SK-N-SH (cell line): ENCODE data around the gene F11R. TPM values are rescaled to one million over a fixed set of nuclear protein-coding genes. Genes with fewer than 3 reads are reported as not detected.
"Not testable (repeated sequence)": the region's sequence is repeated elsewhere in the genome, so short reads cannot be mapped to it uniquely, and the experiment has no call there.

ENCODE experiments used
- CTCF ChIA-PET: fragments of 300-600, 350-600 bp; formaldehyde crosslinking; extraction: SDS; loops from one replicate; lab custom pipeline; 2021; lab: Yijun Ruan, JAX
- POLR2A ChIA-PET: fragments of 350-600 bp; sonication (Branson Sonifier 250); formaldehyde crosslinking; extraction: SDS; loops from one replicate; lab custom pipeline; 2020; ENCODE audit warnings: antibody characterized with exemption, inconsistent platforms; lab: Yijun Ruan, JAX
- DNase-seq: peaks from one replicate; pipeline ENCODE4 v3.0.0; 2012
- H2AFZ ChIP-seq: fragments of 200-600 bp; sonication (generic); 2 replicates; pipeline ENCODE4 v1.8.1; 2016; ENCODE audit warnings: antibody characterized with exemption, mild to moderate bottlenecking, low read depth
- H3F3A ChIP-seq: fragments of 200-600 bp; sonication (generic); replicated peaks from 2 replicates; pipeline ENCODE3; 2016; ENCODE audit warnings: antibody characterized with exemption, mild to moderate bottlenecking; ENCODE audit not compliant: insufficient read depth
- H3K27ac ChIP-seq, 2 experiments: fragments of 200-500 bp in 1 of 2; fragments of 200-600 bp in 1 of 2; sonication (Bioruptor generic) in 1 of 2; sonication (generic), shearing (Covaris generic) in 1 of 2; 2 replicates each; pipeline versions ENCODE4 v1.5.1 to v1.6.1; 2014 to 2016; ENCODE audit warnings: low read depth in 2 of 2, inconsistent platforms in 1 of 2, low read length in 1 of 2, mild to moderate bottlenecking in 1 of 2, mixed read lengths in 1 of 2
- H3K27me3 ChIP-seq: fragments of 200-600 bp; sonication (generic), shearing (Covaris generic); 2 replicates; pipeline ENCODE4 v1.6.1; 2016; ENCODE audit warnings: mixed run types; ENCODE audit not compliant: insufficient read depth
- H3K36me3 ChIP-seq, 2 experiments: fragments of 200-500 bp in 1 of 2; fragments of 200-600 bp in 1 of 2; sonication (Bioruptor generic) in 1 of 2; sonication (generic) in 1 of 2; replicated peaks in 1 of 2; 2 replicates each; pipeline versions ENCODE3 to v1.5.1; 2014 to 2016; ENCODE audit warnings: low read length in 1 of 2, mild to moderate bottlenecking in 1 of 2; ENCODE audit not compliant: insufficient read depth in 2 of 2, control insufficient read depth in 1 of 2
- H3K4me1 ChIP-seq, 2 experiments: fragments of 200-500 bp in 1 of 2; fragments of 200-600 bp in 1 of 2; sonication (Bioruptor generic) in 1 of 2; sonication (generic), shearing (Covaris generic) in 1 of 2; 2 replicates each; pipeline versions ENCODE4 v1.5.1 to v1.6.1; 2014 to 2016; ENCODE audit warnings: low read depth in 1 of 2, low read length in 1 of 2, mixed run types in 1 of 2; ENCODE audit not compliant: insufficient read depth in 2 of 2, control insufficient read depth in 1 of 2
- H3K4me2 ChIP-seq: fragments of 200-600 bp; sonication (generic), shearing (Covaris generic); 2 replicates; pipeline ENCODE4 v1.6.1; 2017; ENCODE audit warnings: mixed run types
- H3K4me3 ChIP-seq, 2 experiments: fragments of 200-500 bp in 1 of 2; fragments of 200-600 bp in 1 of 2; sonication (Bioruptor generic) in 1 of 2; sonication (generic), shearing (Covaris generic) in 1 of 2; 2 replicates each; pipeline versions ENCODE4 v1.5.1 to v1.8.1; 2014 to 2016; ENCODE audit warnings: low read depth in 2 of 2, inconsistent platforms in 1 of 2, low read length in 1 of 2, mild to moderate bottlenecking in 1 of 2, mixed read lengths in 1 of 2, moderate library complexity in 1 of 2
- H3K79me2 ChIP-seq: fragments of 200-600 bp; sonication (generic); 2 replicates; pipeline ENCODE4 v1.8.1; 2017; ENCODE audit warnings: mild to moderate bottlenecking; ENCODE audit not compliant: insufficient read depth
- H3K9ac ChIP-seq: fragments of 200-600 bp; sonication (generic); 2 replicates; pipeline ENCODE4 v1.6.1; 2017; ENCODE audit warnings: mixed run types
- H3K9me2 ChIP-seq: fragments of 200-600 bp; sonication (generic); 2 replicates; pipeline ENCODE4 v1.6.1; 2017; ENCODE audit warnings: mixed run types
- H3K9me3 ChIP-seq: fragments of 200-600 bp; sonication (generic); 2 replicates; pipeline ENCODE4 v1.6.1; 2017; ENCODE audit warnings: mixed run types, mild to moderate bottlenecking, moderate library complexity
- H4K20me1 ChIP-seq: fragments of 200-600 bp; sonication (generic); 2 replicates; pipeline ENCODE4 v1.6.1; 2017; ENCODE audit warnings: mild to moderate bottlenecking, mixed run types; ENCODE audit not compliant: insufficient read depth
- ELF1 ChIP-seq: IDR thresholded peaks from 2 replicates; pipeline ENCODE4 v1.4.0; 2012
- FOSL2 ChIP-seq: IDR thresholded peaks from 2 replicates; pipeline ENCODE4 v1.4.0; 2012; ENCODE audit warnings: low read depth, mild to moderate bottlenecking, moderate library complexity, borderline replicate concordance
- GABPA ChIP-seq: IDR thresholded peaks from 2 replicates; pipeline ENCODE4 v1.4.0; 2012; ENCODE audit warnings: low read depth, mild to moderate bottlenecking
- GATA2 ChIP-seq: sonication (generic); formaldehyde crosslinking; IDR thresholded peaks from 2 replicates; pipeline ENCODE4 v1.5.0; 2020; ENCODE audit warnings: mild to moderate bottlenecking, missing genetic modification reagents
- IRF3 ChIP-seq: fragments of 150-350 bp; IDR thresholded peaks from 2 replicates; pipeline ENCODE4 v1.6.1; 2016; ENCODE audit warnings: mild to moderate bottlenecking, low read depth, low read length
- JUND ChIP-seq: IDR thresholded peaks from 2 replicates; pipeline ENCODE4 v1.4.0; 2012
- MXI1 ChIP-seq: IDR thresholded peaks from 2 replicates; pipeline ENCODE4 v1.6.1; 2012; ENCODE audit warnings: mild to moderate bottlenecking, low read depth, low read length, improper control_type of control experiment
- NRF1 ChIP-seq: IDR thresholded peaks from 2 replicates; pipeline ENCODE4 v1.6.1; 2012; ENCODE audit warnings: low read depth, mild to moderate bottlenecking, low read length
- POLR2AphosphoS5 ChIP-seq: IDR thresholded peaks from 2 replicates; pipeline ENCODE4 v1.6.1; 2012; ENCODE audit warnings: low read depth, low read length
- RCOR1 ChIP-seq: fragments of 150-350 bp; IDR thresholded peaks from 2 replicates; pipeline ENCODE4 v1.6.1; 2017; ENCODE audit warnings: antibody characterized with exemption, low read length
- TCF12 ChIP-seq: IDR thresholded peaks from 2 replicates; pipeline ENCODE4 v1.4.0; 2012
- TEAD4 ChIP-seq: IDR thresholded peaks from 2 replicates; pipeline ENCODE4 v1.4.0; 2012; ENCODE audit warnings: mild to moderate bottlenecking, borderline replicate concordance; ENCODE audit not compliant: insufficient read depth
- WGBS: methylation state at CpG from one replicate; pipeline ENCODE4 v1.1.6; 2017; ENCODE audit warnings: low lambda C conversion rate; 5-methylcytosine and 5-hydroxymethylcytosine counted together
- polyA plus RNA-seq, 3 experiments: library from polyadenylated mRNA; depleted of rRNA; stranded (reverse); fragments of >200 nt; gene quantifications; 2 replicates each; pipeline ENCODE4 v1.2.3, GENCODE V29; 2012
- TF ChIP-seq, protein P1 (sequence below): IDR thresholded peaks from 2 replicates; pipeline ENCODE4 v1.6.1; 2012; ENCODE audit warnings: mild to moderate bottlenecking, low read depth, low read length, moderate library complexity
- TF ChIP-seq, protein P2 (sequence below): fragments of 200-600 bp; sonication (generic); IDR thresholded peaks from 2 replicates; pipeline ENCODE4 v1.6.1; 2017; ENCODE audit warnings: antibody characterized with exemption, mild to moderate bottlenecking, moderate library complexity

The F11R gene
- polyA plus RNA-seq, 1 of the 3 experiments (the other 2 are of a cell fraction): 9.0 TPM

DNA sequence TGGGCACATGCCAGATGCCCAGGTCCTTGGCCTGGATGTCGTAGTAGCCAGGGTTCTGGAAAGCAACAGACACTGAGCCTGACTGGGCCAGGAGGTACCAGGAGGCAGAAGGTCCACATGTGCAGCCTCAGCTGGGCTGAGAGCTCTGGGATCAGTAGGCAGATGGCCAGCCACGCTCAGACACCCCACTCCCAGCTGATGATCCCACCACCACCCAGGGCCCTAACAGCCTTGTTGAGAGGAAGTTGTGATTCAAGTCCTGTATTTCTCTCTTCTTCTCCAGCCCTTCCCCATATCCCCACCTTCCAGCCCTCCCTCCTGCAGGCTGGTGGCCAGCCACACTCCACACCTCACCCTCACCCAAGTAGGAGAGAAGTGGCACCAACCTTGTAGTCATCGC lies 70.3 kb downstream of the F11R start (continued):
- TF ChIP-seq, protein P1, sequence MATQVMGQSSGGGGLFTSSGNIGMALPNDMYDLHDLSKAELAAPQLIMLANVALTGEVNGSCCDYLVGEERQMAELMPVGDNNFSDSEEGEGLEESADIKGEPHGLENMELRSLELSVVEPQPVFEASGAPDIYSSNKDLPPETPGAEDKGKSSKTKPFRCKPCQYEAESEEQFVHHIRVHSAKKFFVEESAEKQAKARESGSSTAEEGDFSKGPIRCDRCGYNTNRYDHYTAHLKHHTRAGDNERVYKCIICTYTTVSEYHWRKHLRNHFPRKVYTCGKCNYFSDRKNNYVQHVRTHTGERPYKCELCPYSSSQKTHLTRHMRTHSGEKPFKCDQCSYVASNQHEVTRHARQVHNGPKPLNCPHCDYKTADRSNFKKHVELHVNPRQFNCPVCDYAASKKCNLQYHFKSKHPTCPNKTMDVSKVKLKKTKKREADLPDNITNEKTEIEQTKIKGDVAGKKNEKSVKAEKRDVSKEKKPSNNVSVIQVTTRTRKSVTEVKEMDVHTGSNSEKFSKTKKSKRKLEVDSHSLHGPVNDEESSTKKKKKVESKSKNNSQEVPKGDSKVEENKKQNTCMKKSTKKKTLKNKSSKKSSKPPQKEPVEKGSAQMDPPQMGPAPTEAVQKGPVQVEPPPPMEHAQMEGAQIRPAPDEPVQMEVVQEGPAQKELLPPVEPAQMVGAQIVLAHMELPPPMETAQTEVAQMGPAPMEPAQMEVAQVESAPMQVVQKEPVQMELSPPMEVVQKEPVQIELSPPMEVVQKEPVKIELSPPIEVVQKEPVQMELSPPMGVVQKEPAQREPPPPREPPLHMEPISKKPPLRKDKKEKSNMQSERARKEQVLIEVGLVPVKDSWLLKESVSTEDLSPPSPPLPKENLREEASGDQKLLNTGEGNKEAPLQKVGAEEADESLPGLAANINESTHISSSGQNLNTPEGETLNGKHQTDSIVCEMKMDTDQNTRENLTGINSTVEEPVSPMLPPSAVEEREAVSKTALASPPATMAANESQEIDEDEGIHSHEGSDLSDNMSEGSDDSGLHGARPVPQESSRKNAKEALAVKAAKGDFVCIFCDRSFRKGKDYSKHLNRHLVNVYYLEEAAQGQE: no peak
- TF ChIP-seq FOSL2 (no peak), ELF1 (no peak), POLR2AphosphoS5 (no peak), GABPA (no peak), TEAD4 (no peak), TCF12 (no peak), GATA2 (CRISPR knock-in tag) (no peak)
- TF ChIP-seq, protein P2, sequence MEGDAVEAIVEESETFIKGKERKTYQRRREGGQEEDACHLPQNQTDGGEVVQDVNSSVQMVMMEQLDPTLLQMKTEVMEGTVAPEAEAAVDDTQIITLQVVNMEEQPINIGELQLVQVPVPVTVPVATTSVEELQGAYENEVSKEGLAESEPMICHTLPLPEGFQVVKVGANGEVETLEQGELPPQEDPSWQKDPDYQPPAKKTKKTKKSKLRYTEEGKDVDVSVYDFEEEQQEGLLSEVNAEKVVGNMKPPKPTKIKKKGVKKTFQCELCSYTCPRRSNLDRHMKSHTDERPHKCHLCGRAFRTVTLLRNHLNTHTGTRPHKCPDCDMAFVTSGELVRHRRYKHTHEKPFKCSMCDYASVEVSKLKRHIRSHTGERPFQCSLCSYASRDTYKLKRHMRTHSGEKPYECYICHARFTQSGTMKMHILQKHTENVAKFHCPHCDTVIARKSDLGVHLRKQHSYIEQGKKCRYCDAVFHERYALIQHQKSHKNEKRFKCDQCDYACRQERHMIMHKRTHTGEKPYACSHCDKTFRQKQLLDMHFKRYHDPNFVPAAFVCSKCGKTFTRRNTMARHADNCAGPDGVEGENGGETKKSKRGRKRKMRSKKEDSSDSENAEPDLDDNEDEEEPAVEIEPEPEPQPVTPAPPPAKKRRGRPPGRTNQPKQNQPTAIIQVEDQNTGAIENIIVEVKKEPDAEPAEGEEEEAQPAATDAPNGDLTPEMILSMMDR: no peak
- TF ChIP-seq, all 33 proteins: peak for 0

DNA sequence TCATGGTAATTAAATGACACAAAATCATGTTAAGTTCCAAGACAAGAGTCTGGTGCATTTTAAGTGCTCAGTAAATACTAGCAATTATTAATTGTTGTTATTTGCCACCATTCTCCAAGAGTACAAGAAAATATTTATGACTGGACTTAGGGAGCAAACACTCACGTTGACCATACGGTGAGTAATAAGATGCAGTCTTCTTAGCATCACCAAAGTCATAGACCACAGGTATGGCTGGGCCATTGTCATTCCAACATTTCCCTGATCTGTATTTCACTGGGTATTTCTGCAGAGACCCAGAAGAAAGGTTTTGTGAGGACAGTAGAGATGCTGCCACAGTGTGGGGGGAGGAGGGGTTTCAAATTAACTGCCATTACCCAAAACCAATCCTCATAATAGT lies 71.1 kb downstream of the F11R start:
- no peaks in the 10 kb centered on the region for H4K20me1 ChIP-seq
- TF ChIP-seq RCOR1: no peak
- TF ChIP-seq MXI1: no peak
- TF ChIP-seq GABPA: no peak
- no peak for TF ChIP-seq IRF3
- no peak for TF ChIP-seq JUND
- no peak for TF ChIP-seq NRF1
- TF ChIP-seq ELF1: no peak
- no peak overlapping the region for H3K27ac ChIP-seq
- no peak overlapping the region for H3K4me2 ChIP-seq
- no peaks in the 10 kb centered on the region for H3K36me3 ChIP-seq
- no peak overlapping the region for H3K9ac ChIP-seq
- H3K4me1 ChIP-seq: no peaks in the 10 kb centered on the region
- no peak overlapping the region for H2AFZ ChIP-seq
- no peak overlapping the region for H3K4me3 ChIP-seq
- H3F3A ChIP-seq: no peaks in the 10 kb centered on the region
- H3K79me2 ChIP-seq: no peaks in the 10 kb centered on the region
- no peak for DNase-seq
- POLR2A ChIA-PET: no interaction called here
- H3K9me3 ChIP-seq: no peaks in the 10 kb centered on the region
- WGBS: 33% methylated on average over 2 of the region's 2 CpGs
- H3K27me3 ChIP-seq: peaks cover 49% of the 10 kb centered on the region; the same call in 1 of the 2 replicates
- no peaks in the 10 kb centered on the region for H3K9me2 ChIP-seq
- CTCF ChIA-PET: interaction anchor here (1.9 kb wide), 1 partner anchor 10 kb away, joined by 5 read pairs; no protein-coding TSS in a partner anchor

- H3K9me3 ChIP-seq, H2AFZ ChIP-seq, H3K4me3 ChIP-seq, H3K4me1 ChIP-seq, POLR2A ChIA-PET, CTCF ChIA-PET, H3K27ac ChIP-seq, H3K36me3 ChIP-seq, H3K4me2 ChIP-seq, H3F3A ChIP-seq, H4K20me1 ChIP-seq, H3K9ac ChIP-seq, H3K9me2 ChIP-seq, DNase-seq, H3K79me2 ChIP-seq: not testable (repeated sequence)
- WGBS: 23% methylated on average over 7 of the region's 7 CpGs
- peaks cover 49% of the 10 kb centered on the region; the same call in 1 of the 2 replicates for H3K27me3 ChIP-seq
Measured at GRCh38 chr1:160949216-160949880, 71.6 kb downstream of the F11R start.

GRCh38 chr1:160947174-160947759 lies 73.7 kb downstream of the F11R start:
- H3K4me2 ChIP-seq, H3K9me3 ChIP-seq, H3K9me2 ChIP-seq, H3K9ac ChIP-seq, DNase-seq, POLR2A ChIA-PET, H3K4me1 ChIP-seq, H3F3A ChIP-seq, H3K79me2 ChIP-seq, H3K27ac ChIP-seq, CTCF ChIA-PET, H4K20me1 ChIP-seq, H3K36me3 ChIP-seq, H2AFZ ChIP-seq, H3K4me3 ChIP-seq: not testable (repeated sequence)
- peaks cover 44% of the 10 kb centered on the region for H3K27me3 ChIP-seq
- WGBS: 17% methylated on average over 6 of the region's 7 CpGs
